Activated CD4-positive, alpha-beta T cell treated with anti-CD3 and anti-CD28 coated beads, Interleukin-2, amount 10 ng/mL, durations not matched to agents 24 days and 14 days (primary cell): Measurements from ENCODE around the gene NBPF26. TPM values are rescaled to one million over a fixed set of nuclear protein-coding genes. Genes with fewer than 3 reads are reported as not detected.
"Not testable (repeated sequence)": the region's sequence is repeated elsewhere in the genome, so short reads cannot be mapped to it uniquely, and the experiment has no call there.

Experiments used
- DNase-seq: peaks from one replicate; pipeline ENCODE4 v3.0.0; 2022
- H3K27ac Mint-ChIP-seq: one replicate; pipeline ENCODE4 v1.8.0; 2022; ENCODE audit warnings: mild to moderate bottlenecking, mixed read lengths
- H3K27me3 Mint-ChIP-seq: one replicate; pipeline ENCODE4 v1.8.0; 2022; ENCODE audit warnings: mixed read lengths
- H3K36me3 Mint-ChIP-seq: one replicate; pipeline ENCODE4 v1.8.0; 2022; ENCODE audit warnings: low read depth, mild to moderate bottlenecking, mixed read lengths
- H3K4me1 Mint-ChIP-seq: one replicate; pipeline ENCODE4 v1.8.0; 2021; ENCODE audit warnings: mixed read lengths
- H3K4me3 Mint-ChIP-seq: one replicate; pipeline ENCODE4 v1.8.0; 2022; ENCODE audit warnings: mild to moderate bottlenecking, moderate library complexity, mixed read lengths
- H3K9me3 Mint-ChIP-seq: one replicate; pipeline ENCODE4 v1.8.0; 2021; ENCODE audit warnings: mixed read lengths
- intact Hi-C: fragments of 100-400 bp; cut with micrococcal nuclease; formaldehyde crosslinking; loops from one replicate; pipeline ENCODE4 v1.15.1; 2023
- total RNA-seq: library from RNA; stranded (reverse); gene quantifications from 2 replicates; pipeline ENCODE4 v1.2.3, GENCODE V29; 2022

The NBPF26 gene
- total RNA-seq, 1 donor from 2014 or later = 6.5 TPM

DNA sequence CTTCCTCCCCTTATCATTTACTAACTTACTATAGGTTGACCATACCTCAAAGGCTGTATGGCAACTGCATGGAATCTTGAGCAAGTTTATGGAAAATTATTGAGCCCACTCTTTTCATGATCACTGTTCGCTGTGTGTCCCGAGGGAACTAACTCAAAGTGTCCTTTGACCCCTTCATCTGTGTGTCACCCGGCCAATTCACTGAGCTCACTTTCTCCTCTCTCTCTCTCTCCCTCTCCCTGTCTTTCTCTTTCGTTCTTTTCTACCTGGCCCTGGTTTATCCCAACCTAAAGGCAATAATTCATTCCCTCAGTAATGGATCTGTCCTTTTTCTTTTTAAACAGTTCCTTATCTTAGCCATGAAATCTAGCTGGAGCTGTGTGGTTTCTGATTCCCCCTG lies 102.9 kb downstream of the NBPF26 start:
- H3K27me3 Mint-ChIP-seq, H3K4me1 Mint-ChIP-seq, H3K9me3 Mint-ChIP-seq, H3K4me3 Mint-ChIP-seq, intact Hi-C loops, H3K27ac Mint-ChIP-seq, DNase-seq, H3K36me3 Mint-ChIP-seq: not testable (repeated sequence)

DNA sequence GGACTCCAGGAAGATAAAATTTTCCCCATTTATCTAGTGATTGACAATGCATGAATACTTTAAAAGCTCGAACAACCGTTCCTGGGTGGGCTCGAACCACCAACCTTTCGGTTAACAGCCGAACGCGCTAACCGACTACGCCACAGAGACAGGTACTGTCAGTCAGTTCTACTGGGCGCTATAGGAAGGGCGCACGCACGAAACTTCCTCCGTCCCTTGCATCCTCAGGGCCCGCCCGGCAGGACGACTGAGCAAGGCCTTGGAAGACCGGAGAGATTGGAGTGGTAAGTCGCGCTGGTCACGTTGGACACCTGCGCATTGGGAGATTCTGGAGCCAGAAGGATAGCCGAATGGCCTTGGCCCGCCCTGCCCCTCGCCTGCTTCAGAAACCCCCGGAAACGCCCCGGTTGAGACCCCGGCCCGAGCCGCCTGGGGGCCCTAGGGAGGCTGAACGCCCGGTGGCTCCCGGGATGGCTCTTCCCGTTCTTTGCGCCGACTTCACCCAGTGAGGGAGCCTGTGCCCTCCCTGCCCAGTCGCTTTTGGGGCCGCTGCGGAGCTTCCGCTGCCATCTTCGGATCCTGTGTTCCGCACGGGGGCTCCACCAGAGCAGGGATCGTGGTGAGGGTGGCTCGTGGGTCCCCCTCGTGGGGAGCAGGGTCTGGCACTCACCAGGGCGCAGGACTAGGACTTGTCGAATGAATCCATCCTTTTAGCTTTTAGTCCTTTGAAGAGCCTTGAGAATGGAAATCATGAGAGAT lies 120.6 kb downstream of the NBPF26 start:
- H3K27ac Mint-ChIP-seq = peak overlapping the region; percentile 66
- H3K9me3 Mint-ChIP-seq, intact Hi-C loops, H3K27me3 Mint-ChIP-seq, H3K4me1 Mint-ChIP-seq, H3K36me3 Mint-ChIP-seq: not testable (repeated sequence)
- DNase-seq = peak; percentile 77
- H3K4me3 Mint-ChIP-seq = peak overlapping the region; percentile 72

DNA sequence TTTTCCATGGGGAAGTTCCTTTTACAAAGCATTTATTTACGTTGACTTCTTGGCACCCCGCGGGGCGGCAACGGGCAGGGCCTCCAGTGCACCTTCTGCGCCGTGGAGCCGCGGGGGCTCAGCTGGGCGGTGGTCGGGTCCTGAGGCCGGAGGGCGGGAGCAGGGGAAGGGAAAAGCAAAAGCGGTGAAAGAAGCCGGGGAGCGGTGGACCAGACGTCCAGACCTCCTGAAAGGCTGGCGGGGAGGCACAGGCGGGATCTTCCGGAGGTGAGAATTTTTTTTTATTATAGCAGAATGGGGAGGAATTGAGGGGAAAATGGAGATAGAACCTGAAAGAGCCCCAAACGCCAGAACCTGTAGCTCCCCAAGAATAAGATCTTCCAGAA lies 121.2 kb downstream of the NBPF26 start:
- H3K4me1 Mint-ChIP-seq, intact Hi-C loops, H3K27ac Mint-ChIP-seq, H3K27me3 Mint-ChIP-seq, DNase-seq, H3K9me3 Mint-ChIP-seq, H3K36me3 Mint-ChIP-seq: not testable (repeated sequence)
- peak overlapping the region; percentile 50 for H3K4me3 Mint-ChIP-seq

DNA sequence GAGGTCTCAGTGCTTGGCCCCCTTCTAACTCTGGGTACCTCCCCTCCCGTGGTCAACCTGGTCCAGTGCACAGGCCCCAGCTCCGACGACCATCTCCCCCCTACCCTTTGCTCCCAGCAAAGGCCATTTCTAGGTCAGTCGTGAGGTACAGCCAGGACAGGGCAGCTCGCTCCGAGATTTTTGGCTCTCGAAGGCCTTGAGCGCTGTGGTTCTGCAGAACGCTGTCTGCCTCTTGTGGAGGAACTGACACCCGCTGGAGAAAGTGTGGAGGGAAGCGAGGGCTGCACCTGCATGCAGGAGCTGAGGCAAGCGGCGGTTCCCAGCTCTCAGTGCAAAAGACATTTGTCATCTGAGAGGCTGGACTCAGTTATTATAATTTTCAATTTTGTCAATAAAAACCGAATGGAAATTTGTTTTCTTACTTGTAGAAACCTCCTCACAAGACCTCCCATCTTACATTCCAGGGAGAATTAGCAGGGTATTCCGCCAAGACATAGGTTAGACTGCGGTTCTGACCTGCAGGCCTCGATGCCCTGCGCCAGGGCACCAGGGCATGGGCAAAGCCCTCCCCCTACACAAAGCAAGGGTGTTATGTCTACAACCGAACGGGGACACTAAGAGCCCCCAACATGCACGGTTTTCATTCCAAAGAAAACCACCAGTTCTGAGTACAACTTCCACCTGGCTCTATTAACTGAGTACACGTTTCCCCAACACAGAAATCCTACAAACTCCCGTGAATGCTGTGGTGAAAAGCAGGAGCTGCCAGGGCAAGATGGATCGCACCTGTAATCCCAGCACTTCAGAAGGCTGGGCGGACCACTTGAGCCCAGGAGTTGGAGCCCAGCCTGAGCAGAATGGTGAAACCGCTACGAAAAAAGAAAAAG lies 125.9 kb downstream of the NBPF26 start:
- H3K9me3 Mint-ChIP-seq, H3K36me3 Mint-ChIP-seq, intact Hi-C loops, H3K4me1 Mint-ChIP-seq, H3K27me3 Mint-ChIP-seq: not testable (repeated sequence)
- DNase-seq = peak; percentile 60
- Mint-ChIP-seq H3K4me3 (peak overlapping the region; percentile 71), H3K27ac (peak overlapping the region; percentile 41)

DNA sequence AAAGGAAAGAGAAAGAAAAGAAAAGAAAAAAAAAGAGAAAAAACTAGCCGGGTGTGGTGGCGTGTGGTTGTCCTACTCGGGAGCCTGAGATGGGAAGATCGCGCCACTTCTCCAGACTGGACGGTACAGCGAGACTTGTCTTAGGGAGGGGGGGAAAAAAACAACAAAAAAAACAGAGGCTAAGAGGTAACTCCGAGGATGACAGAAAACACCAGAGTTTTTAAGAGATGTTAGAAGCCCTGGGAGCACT lies 126.5 kb downstream of the NBPF26 start:
- peak overlapping the region; percentile 88 for H3K4me3 Mint-ChIP-seq
- H3K36me3 Mint-ChIP-seq, H3K9me3 Mint-ChIP-seq, H3K4me1 Mint-ChIP-seq, intact Hi-C loops, H3K27me3 Mint-ChIP-seq: not testable (repeated sequence)
- H3K27ac Mint-ChIP-seq = peak overlapping the region; percentile 97
- DNase-seq = peak; percentile 66

DNA sequence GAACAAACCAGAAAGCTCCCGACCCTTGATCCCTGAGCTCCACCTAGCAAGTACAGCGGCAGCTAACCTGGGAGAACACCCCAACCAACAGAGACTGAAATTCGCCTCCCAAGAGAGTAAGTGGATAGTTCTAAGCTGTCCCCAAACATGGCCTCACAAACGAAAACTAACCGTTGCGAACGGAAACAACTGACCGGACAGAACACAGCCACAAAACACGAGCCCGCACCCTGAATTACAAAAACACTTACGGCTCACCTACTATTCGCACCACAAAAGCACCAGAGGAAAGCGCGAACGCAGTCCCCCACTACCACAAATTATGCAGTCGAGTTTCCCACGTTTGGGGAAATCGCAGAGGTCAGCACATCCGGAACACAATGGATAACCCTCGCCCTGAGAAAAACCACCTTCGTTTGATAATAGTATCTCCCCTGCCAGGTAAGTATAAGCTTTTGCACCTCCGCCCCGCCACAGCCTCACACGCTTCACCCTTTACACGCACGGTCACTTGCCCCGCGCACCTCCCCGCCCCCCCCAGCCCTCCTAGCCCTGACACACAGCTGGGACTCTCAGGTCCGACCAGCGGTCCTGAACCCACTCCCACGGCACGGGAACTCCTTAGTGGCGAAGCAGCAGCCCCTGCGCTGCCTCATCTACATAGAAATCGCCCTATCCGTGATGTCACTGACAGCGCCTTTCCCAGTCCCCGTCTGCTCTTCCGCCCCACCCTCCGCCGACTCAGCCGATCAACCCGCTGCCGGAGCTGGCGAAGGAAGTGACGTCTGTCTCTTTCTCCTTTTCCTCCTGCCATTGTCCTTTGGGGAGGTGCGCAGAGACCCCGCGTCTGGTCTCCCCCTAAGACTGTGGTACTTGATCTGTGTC lies 127.0 kb downstream of the NBPF26 start:
- H3K4me1 Mint-ChIP-seq, H3K9me3 Mint-ChIP-seq, H3K36me3 Mint-ChIP-seq, H3K27me3 Mint-ChIP-seq, intact Hi-C loops: not testable (repeated sequence)
- peak; percentile 93 for DNase-seq
- peak overlapping the region; percentile 97 for H3K27ac Mint-ChIP-seq
- peak overlapping the region; percentile 88 for H3K4me3 Mint-ChIP-seq

DNA sequence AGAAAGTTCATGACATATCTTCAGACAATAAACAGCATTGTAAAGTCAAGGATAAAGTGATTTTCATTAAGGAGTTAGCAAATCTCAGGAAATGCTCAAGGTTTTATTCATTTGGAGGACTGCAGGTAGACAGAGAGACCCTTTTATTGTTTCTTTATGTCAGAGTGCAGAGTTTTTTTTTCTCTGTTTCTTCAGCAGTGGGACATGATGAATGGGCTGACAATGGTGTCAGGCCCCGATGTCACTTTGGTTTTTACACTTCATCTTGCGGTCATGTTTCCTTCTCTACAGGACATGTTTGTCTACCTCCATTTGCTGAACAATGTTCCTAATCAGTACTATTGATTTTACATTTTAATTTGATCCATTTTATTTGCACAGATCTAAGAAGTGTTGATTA lies 134.4 kb downstream of the NBPF26 start:
- H3K9me3 Mint-ChIP-seq, DNase-seq, H3K4me3 Mint-ChIP-seq, H3K27me3 Mint-ChIP-seq, intact Hi-C loops, H3K4me1 Mint-ChIP-seq, H3K36me3 Mint-ChIP-seq, H3K27ac Mint-ChIP-seq: not testable (repeated sequence)

DNA sequence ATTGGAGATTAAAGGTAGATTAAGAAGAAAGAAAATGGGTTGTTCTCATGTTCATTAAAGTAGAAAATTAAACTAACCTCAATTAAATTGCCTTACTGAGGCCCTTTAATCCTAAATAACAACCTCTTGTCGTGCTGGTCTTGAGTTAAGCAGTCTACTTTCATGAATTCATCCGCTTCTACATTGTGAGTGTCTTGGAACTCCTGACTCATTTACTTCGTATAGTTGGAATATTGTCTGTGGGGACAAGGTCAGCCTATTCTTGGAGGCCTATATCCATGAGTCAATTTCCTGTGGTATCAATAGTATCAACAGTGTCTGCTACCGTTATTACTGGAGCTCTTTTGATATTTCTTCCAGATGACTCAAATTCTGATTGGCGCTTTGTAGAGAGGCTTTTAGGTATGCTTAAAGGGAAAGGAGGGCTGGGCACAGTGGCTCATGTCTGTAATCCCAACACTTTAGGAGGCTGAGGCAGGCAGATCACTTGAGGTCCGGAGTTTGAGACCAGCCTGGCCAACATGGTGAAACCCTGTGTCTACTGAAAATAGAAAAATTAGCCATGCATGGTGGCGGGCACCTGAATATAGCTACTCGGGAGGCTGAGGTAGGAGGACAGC lies 136.0 kb downstream of the NBPF26 start:
- H3K4me1 Mint-ChIP-seq, intact Hi-C loops, H3K9me3 Mint-ChIP-seq, H3K4me3 Mint-ChIP-seq, DNase-seq, H3K36me3 Mint-ChIP-seq, H3K27me3 Mint-ChIP-seq, H3K27ac Mint-ChIP-seq: not testable (repeated sequence)

DNA sequence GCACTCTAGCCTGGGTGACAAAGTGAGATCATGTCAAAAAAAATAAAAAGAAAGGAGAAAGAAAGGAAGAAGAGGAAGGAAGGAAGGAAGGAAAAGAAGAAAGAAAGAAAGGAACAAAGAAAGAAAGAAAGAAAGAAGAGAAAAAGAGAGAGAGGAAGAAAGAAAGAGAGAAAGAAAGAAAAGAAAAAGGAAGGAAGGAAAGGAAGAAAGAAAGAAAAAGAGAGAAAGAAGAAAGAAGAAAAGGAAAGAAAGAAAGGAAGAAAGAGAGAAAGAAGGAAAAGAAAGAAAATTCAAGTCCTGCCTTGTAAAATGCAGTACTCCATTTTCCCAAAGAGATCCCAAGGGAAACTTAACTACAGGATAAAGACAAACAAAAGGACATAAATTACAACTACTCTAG lies 154.5 kb downstream of the NBPF26 start:
- H3K36me3 Mint-ChIP-seq, H3K27me3 Mint-ChIP-seq, DNase-seq, H3K9me3 Mint-ChIP-seq, intact Hi-C loops, H3K4me3 Mint-ChIP-seq, H3K27ac Mint-ChIP-seq, H3K4me1 Mint-ChIP-seq: not testable (repeated sequence)

DNA sequence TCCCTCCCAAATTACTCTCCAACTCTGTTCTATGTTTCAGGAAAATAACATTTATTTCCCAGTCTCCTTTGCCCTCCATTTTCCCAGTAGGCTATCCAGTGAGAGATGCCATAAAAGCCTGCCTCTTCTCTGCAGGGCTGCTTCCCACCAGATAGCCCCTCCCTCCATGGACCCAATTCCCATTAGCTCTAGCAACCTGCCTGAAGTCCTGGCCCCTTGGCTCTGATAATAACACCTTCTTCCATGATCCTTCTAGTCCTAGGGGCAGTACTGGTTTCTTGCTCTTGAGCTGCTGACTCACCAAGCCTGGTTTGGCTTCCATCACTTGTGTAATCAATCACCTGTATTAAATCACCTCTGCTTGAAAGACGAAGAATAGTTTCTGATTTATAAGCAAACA lies 156.3 kb downstream of the NBPF26 start:
- intact Hi-C loops, H3K27me3 Mint-ChIP-seq, H3K4me1 Mint-ChIP-seq, DNase-seq, H3K4me3 Mint-ChIP-seq, H3K36me3 Mint-ChIP-seq, H3K27ac Mint-ChIP-seq, H3K9me3 Mint-ChIP-seq: not testable (repeated sequence)

DNA sequence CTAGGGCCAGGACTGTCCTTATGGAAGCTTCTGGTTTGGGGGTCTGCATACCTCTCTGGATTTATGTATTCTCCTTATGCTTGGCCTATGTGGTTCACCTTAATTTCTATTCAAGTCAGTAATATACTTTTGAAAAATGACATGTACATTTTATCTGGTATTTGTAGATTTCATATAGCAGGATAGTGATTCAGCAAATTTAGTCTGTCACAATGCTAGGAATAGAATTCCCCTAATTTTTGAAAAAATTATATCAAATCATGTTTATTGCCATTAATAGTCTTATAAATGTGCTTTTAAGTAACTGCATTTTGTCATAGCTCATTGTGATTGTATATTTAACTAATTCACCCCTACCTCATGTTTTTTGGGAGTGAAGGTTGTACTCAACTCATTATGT lies 158.2 kb downstream of the NBPF26 start:
- intact Hi-C loops, DNase-seq, H3K27ac Mint-ChIP-seq, H3K4me3 Mint-ChIP-seq, H3K27me3 Mint-ChIP-seq, H3K4me1 Mint-ChIP-seq, H3K9me3 Mint-ChIP-seq, H3K36me3 Mint-ChIP-seq: not testable (repeated sequence)
